Measurements from ENCODE around the gene SETD3.

DNA sequence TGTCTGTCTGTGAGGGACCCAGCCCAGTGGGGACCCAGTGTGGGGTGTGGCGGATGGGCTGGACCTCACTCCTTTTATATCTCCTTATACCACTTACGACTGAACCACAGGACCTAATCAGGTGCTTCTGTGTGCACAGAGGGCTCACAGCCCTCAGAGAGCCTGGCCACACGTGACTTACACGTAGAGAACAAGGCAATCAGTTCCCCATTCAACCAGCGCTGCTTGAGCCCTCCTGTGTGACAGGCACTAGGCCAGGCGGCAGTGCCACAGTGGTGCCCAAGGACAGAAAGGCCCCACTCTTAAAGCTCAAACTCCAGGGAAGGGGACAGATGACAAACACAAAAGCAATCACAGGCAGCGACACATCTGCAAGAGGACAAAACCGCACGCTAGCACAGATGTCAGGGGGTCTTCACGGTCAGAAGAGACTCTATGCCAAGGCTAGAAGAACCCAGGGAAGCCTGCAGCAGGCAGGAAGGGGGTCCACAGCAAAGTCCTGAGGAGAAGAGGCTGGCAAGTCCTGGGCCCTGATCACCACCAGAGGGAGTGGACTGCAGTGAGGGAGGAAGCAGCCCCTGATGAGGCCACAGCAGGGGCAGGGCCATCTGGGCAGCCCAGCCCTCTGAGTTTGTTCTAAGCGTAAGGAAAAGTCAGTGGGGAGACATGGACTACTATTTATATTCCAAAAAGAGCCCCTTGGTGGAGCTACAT, 39.3 kb downstream of the SETD3 start:
- no peak for TF ChIP-seq GATA2 (IDR thresholded peaks at IDR 0.05; ENCODE audit: low read depth, low read length)
- TF ChIP-seq GATA3 (IDR thresholded peaks at IDR 0.05; ENCODE audit: low read depth, low read length), result no peak

All from SH-SY5Y (cell line).